ENCODE results near the gene CACNA1B.

GRCh38 chr9:137843355-137843754 lies 34.2 kb upstream of the CACNA1B start:
- TF ChIP-seq CTCF (IDR thresholded peaks at IDR 0.05; ENCODE audit: insufficient read depth, low read length) (no peak), POLR2AphosphoS5 (IDR thresholded peaks at IDR 0.05; ENCODE audit: low read depth) (no peak), SPI1 (IDR thresholded peaks at IDR 0.05; ENCODE audit: borderline replicate concordance, low read depth) (no peak), GABPA (IDR thresholded peaks at IDR 0.05; ENCODE audit: low read depth) (no peak)
